HEK293 (cell line): ENCODE measurements around the gene ANKRD28.
"Not testable (repeated sequence)": the region's sequence is repeated elsewhere in the genome, so short reads cannot be mapped to it uniquely, and the experiment has no call there.

ENCODE experiments used
- CTCF ChIA-PET: fragments of 350-600 bp; formaldehyde crosslinking; extraction: SDS; loops from one replicate; lab custom pipeline; 2021; ENCODE audit warnings: antibody characterized with exemption; lab: Yijun Ruan, JAX
- POLR2A ChIA-PET: fragments of 300-600 bp; formaldehyde crosslinking; extraction: SDS; loops from one replicate; lab custom pipeline; 2020; ENCODE audit warnings: antibody characterized with exemption, inconsistent platforms; lab: Yijun Ruan, JAX
- H3K27ac ChIP-seq: fragments of 200-500 bp; sonication (Bioruptor generic); 2 replicates; pipeline ENCODE4 v1.5.1; 2014; ENCODE audit warnings: low read depth, low read length, control low read depth, inconsistent platforms; ENCODE audit errors: extremely low read depth
- H3K36me3 ChIP-seq, 2 experiments: fragments of 200-500 bp in 1 of 2; sonication (Bioruptor generic) in 1 of 2; 1 replicate in 1 of 2; 2 replicates in 1 of 2; pipeline ENCODE4 v1.5.1; 2014 to 2017; ENCODE audit warnings: inconsistent platforms in 2 of 2, low read length in 2 of 2; ENCODE audit not compliant: control insufficient read depth in 2 of 2, insufficient read depth in 1 of 2
- H3K4me1 ChIP-seq: fragments of 200-500 bp; sonication (Bioruptor generic); 2 replicates; pipeline ENCODE4 v1.5.1; 2014; ENCODE audit warnings: mild to moderate bottlenecking, low read length, inconsistent platforms; ENCODE audit not compliant: control insufficient read depth, insufficient read depth
- H3K4me3 ChIP-seq: 2 replicates; pipeline ENCODE4 v1.5.1; 2011; ENCODE audit warnings: low read depth, mild to moderate bottlenecking, control low read depth, low read length, moderate library complexity
- H3K9me3 ChIP-seq: fragments of 200-500 bp; sonication (Bioruptor generic); 2 replicates; pipeline ENCODE4 v1.5.1; 2014; ENCODE audit warnings: low read depth, low read length, inconsistent platforms; ENCODE audit not compliant: control insufficient read depth, insufficient read depth
- ATF2 ChIP-seq: fragments of 450-650 bp; formaldehyde crosslinking; IDR thresholded peaks from 2 replicates; pipeline ENCODE4 v1.5.1; 2016; ENCODE audit warnings: missing biosample characterization, missing genetic modification characterization, low read depth
- GLI2 ChIP-seq: fragments of 450-650 bp; formaldehyde crosslinking; IDR thresholded peaks from 2 replicates; pipeline ENCODE4; 2017; ENCODE audit warnings: missing biosample characterization, missing genetic modification characterization, low read depth, borderline replicate concordance
- INSM2 ChIP-seq: fragments of 450-650 bp; formaldehyde crosslinking; IDR thresholded peaks from 2 replicates; pipeline ENCODE4 v1.5.1; 2016; ENCODE audit warnings: missing biosample characterization, missing genetic modification characterization
- OVOL3 ChIP-seq: fragments of 450-650 bp; formaldehyde crosslinking; IDR thresholded peaks from 2 replicates; pipeline ENCODE4 v1.5.1; 2016; ENCODE audit warnings: missing biosample characterization, missing genetic modification characterization
- SP7 ChIP-seq: fragments of 450-650 bp; formaldehyde crosslinking; IDR thresholded peaks from 2 replicates; pipeline ENCODE4 v1.5.1; 2016; ENCODE audit warnings: missing biosample characterization, missing genetic modification characterization
- WT1 ChIP-seq: fragments of 450-650 bp; formaldehyde crosslinking; IDR thresholded peaks from 2 replicates; pipeline ENCODE4 v1.5.1; 2016; ENCODE audit warnings: missing biosample characterization, missing genetic modification characterization
- ZIC2 ChIP-seq: fragments of 450-650 bp; formaldehyde crosslinking; IDR thresholded peaks from 2 replicates; pipeline ENCODE4 v1.5.1; 2016; ENCODE audit warnings: missing biosample characterization, missing genetic modification characterization
- ZNF10 ChIP-seq: fragments of 450-650 bp; formaldehyde crosslinking; IDR thresholded peaks from 2 replicates; pipeline ENCODE4 v1.5.1; 2017; ENCODE audit warnings: missing biosample characterization, missing genetic modification characterization
- ZNF184 ChIP-seq: fragments of 450-650 bp; IDR thresholded peaks from 2 replicates; pipeline ENCODE4 v1.5.1; 2018; ENCODE audit warnings: missing biosample characterization, mild to moderate bottlenecking, missing genetic modification characterization
- ZNF211 ChIP-seq: fragments of 450-650 bp; formaldehyde crosslinking; IDR thresholded peaks from 2 replicates; pipeline ENCODE4 v1.5.1; 2016; ENCODE audit warnings: low read depth, missing biosample characterization, missing genetic modification characterization
- ZNF274 ChIP-seq, 2 experiments: fragments of 200-500 bp in 1 of 2; fragments of 450-650 bp in 1 of 2; sonication (Bioruptor generic) in 1 of 2; formaldehyde crosslinking in 1 of 2; IDR thresholded peaks; 2 replicates each; pipeline versions ENCODE4 v1.5.1 to v1.6.1; 2014 to 2016; ENCODE audit warnings: borderline replicate concordance in 1 of 2, inconsistent platforms in 1 of 2, low read length in 1 of 2, missing biosample characterization in 1 of 2, missing genetic modification characterization in 1 of 2
- ZNF521 ChIP-seq: fragments of 450-650 bp; formaldehyde crosslinking; IDR thresholded peaks from 2 replicates; pipeline ENCODE4 v1.5.1; 2017; ENCODE audit warnings: missing biosample characterization, mild to moderate bottlenecking, missing genetic modification characterization
- ZNF571 ChIP-seq: fragments of 450-650 bp; formaldehyde crosslinking; IDR thresholded peaks from 2 replicates; pipeline ENCODE4 v1.5.0; 2017; ENCODE audit warnings: missing biosample characterization, missing genetic modification characterization
- ZNF610 ChIP-seq: fragments of 450-650 bp; formaldehyde crosslinking; IDR thresholded peaks from 2 replicates; pipeline ENCODE4 v1.5.1; 2016; ENCODE audit warnings: missing biosample characterization, missing genetic modification characterization, borderline replicate concordance
- ZNF621 ChIP-seq: fragments of 450-650 bp; formaldehyde crosslinking; IDR thresholded peaks from 2 replicates; pipeline ENCODE4 v1.5.1; 2017; ENCODE audit warnings: missing biosample characterization, missing genetic modification characterization
- ZNF626 ChIP-seq: fragments of 450-650 bp; sonication (Bioruptor Pico); formaldehyde crosslinking; IDR thresholded peaks from 2 replicates; pipeline ENCODE4 v1.5.1; 2018; ENCODE audit warnings: missing biosample characterization, missing genetic modification characterization, inconsistent platforms
- ZNF677 ChIP-seq: fragments of 450-650 bp; IDR thresholded peaks from 2 replicates; pipeline ENCODE4 v1.5.0; 2018; ENCODE audit warnings: missing biosample characterization, mild to moderate bottlenecking, missing genetic modification characterization, moderate library complexity
- ZNF704 ChIP-seq: fragments of 450-650 bp; formaldehyde crosslinking; IDR thresholded peaks from 2 replicates; pipeline ENCODE4 v1.5.1; 2016; ENCODE audit warnings: missing biosample characterization, missing genetic modification characterization
- ZSCAN23 ChIP-seq: fragments of 450-650 bp; formaldehyde crosslinking; IDR thresholded peaks from 2 replicates; pipeline ENCODE4 v1.5.1; 2016; ENCODE audit warnings: missing biosample characterization, missing genetic modification characterization
- TF ChIP-seq, protein P1 (sequence below): fragments of 450-650 bp; formaldehyde crosslinking; IDR thresholded peaks from 2 replicates; pipeline ENCODE4 v1.5.1; 2016; ENCODE audit warnings: missing biosample characterization, missing genetic modification characterization

ANKRD28 gene

GRCh38 chr3:15841091-15841973 lies 43.6 kb upstream of the ANKRD28 start:
- POLR2A ChIA-PET, H3K9me3 ChIP-seq, CTCF ChIA-PET, H3K36me3 ChIP-seq, H3K4me3 ChIP-seq, H3K27ac ChIP-seq: not testable (repeated sequence)
- TF ChIP-seq ZNF184 (tag by site-specific recombination): peak; percentile 98
- TF ChIP-seq, all 188 proteins: peak for 1; not testable (repeated sequence) for 187
- not testable (repeated sequence) for H3K4me1 ChIP-seq

- Histone ChIP-seq H3K27ac (no peak overlapping the region), H3K36me3 (no peaks in the 10 kb centered on the region), H3K4me3 (no peak overlapping the region), H3K9me3 (no peaks in the 10 kb centered on the region), H3K4me1 (no peaks in the 10 kb centered on the region)
- TF ChIP-seq ZNF211 (peak; percentile 84), ZIC2 (tag by site-specific recombination) (no peak)
- CTCF ChIA-PET: no interaction called here
- POLR2A ChIA-PET: no interaction called here
These were observed 41.8 kb upstream of the ANKRD28 start for GRCh38 chr3:15839568-15839967.

DNA sequence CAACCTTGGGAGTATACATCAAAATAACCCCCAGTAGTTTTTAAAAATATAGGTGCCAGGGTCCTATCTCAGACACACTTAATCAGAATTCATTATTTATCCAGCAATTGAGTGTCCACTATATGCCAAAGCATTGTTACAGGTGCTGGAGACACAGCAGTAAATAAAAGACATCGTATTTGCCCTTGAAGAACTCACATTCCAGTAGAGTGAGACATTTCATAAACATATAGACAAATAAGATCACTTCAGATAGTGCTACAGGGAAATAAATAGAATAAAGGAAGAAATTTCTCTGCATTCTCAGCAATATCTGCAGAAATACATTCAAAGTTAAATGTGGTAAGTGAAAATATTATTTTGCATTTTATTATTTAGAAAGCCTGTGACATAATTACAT lies 34.1 kb upstream of the ANKRD28 start:
- Histone ChIP-seq H3K9me3 (no peaks in the 10 kb centered on the region), H3K4me1 (no peaks in the 10 kb centered on the region), H3K36me3 (no peaks in the 10 kb centered on the region), H3K4me3 (no peak overlapping the region), H3K27ac (no peak overlapping the region)
- ChIA-PET CTCF (interaction anchor here (1.0 kb wide), 1 partner anchor 13 kb away, joined by 4 read pairs; no protein-coding TSS in a partner anchor), POLR2A (no interaction called here)
- TF ChIP-seq, protein P1, sequence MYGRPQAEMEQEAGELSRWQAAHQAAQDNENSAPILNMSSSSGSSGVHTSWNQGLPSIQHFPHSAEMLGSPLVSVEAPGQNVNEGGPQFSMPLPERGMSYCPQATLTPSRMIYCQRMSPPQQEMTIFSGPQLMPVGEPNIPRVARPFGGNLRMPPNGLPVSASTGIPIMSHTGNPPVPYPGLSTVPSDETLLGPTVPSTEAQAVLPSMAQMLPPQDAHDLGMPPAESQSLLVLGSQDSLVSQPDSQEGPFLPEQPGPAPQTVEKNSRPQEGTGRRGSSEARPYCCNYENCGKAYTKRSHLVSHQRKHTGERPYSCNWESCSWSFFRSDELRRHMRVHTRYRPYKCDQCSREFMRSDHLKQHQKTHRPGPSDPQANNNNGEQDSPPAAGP (tag by site-specific recombination): no peak
- no peak for TF ChIP-seq ZSCAN23 (tag by site-specific recombination)
- no peak for TF ChIP-seq ZNF274 (IDR thresholded peaks at IDR 0.05; ENCODE audit: low read length)
- no peak for TF ChIP-seq ZNF274 (tag by site-specific recombination; IDR thresholded peaks at IDR 0.05; ENCODE audit: borderline replicate concordance)
- TF ChIP-seq INSM2 (tag by site-specific recombination): no peak
- TF ChIP-seq ZNF704: no peak
- TF ChIP-seq WT1 (tag by site-specific recombination): no peak
- TF ChIP-seq SP7 (tag by site-specific recombination): no peak
- TF ChIP-seq GLI2 (tag by site-specific recombination): no peak
- TF ChIP-seq ZNF621 (tag by site-specific recombination): no peak
- TF ChIP-seq ZNF571 (tag by site-specific recombination): no peak
- TF ChIP-seq ZNF211: no peak
- TF ChIP-seq ZNF626 (tag by site-specific recombination): no peak
- TF ChIP-seq OVOL3: no peak
- TF ChIP-seq ATF2 (tag by site-specific recombination): no peak
- no peak for TF ChIP-seq ZNF677 (tag by site-specific recombination)
- TF ChIP-seq ZNF521: no peak
- TF ChIP-seq ZNF610 (tag by site-specific recombination): no peak
- no peak for TF ChIP-seq ZNF10
